Stimulated activated naive CD8-positive, alpha-beta T cell treated with anti-CD3 and anti-CD28 coated beads, Interleukin-15, Interleukin-2, amounts not matched to agents 100 ng/mL and 50 ng/mL, for 24 hours (primary cell): ENCODE results near the gene BROX.
"Not testable (repeated sequence)": the region's sequence is repeated elsewhere in the genome, so short reads cannot be mapped to it uniquely, and the experiment has no call there.

Experiments
- H3K27ac Mint-ChIP-seq: one replicate; pipeline ENCODE4 v1.8.0; 2021; ENCODE audit warnings: mild to moderate bottlenecking, mixed read lengths
- H3K27me3 Mint-ChIP-seq: one replicate; pipeline ENCODE4 v1.8.0; 2021; ENCODE audit warnings: mixed read lengths
- H3K36me3 Mint-ChIP-seq: one replicate; pipeline ENCODE4 v1.8.0; 2021; ENCODE audit warnings: low read depth, mixed read lengths
- H3K4me1 Mint-ChIP-seq: one replicate; pipeline ENCODE4 v1.8.0; 2021; ENCODE audit warnings: low read depth, mixed read lengths
- H3K4me3 Mint-ChIP-seq: one replicate; pipeline ENCODE4 v1.8.0; 2021; ENCODE audit warnings: mild to moderate bottlenecking, mixed read lengths
- H3K9me3 Mint-ChIP-seq: one replicate; pipeline ENCODE4 v1.8.0; 2021; ENCODE audit warnings: mixed read lengths

BROX gene

DNA sequence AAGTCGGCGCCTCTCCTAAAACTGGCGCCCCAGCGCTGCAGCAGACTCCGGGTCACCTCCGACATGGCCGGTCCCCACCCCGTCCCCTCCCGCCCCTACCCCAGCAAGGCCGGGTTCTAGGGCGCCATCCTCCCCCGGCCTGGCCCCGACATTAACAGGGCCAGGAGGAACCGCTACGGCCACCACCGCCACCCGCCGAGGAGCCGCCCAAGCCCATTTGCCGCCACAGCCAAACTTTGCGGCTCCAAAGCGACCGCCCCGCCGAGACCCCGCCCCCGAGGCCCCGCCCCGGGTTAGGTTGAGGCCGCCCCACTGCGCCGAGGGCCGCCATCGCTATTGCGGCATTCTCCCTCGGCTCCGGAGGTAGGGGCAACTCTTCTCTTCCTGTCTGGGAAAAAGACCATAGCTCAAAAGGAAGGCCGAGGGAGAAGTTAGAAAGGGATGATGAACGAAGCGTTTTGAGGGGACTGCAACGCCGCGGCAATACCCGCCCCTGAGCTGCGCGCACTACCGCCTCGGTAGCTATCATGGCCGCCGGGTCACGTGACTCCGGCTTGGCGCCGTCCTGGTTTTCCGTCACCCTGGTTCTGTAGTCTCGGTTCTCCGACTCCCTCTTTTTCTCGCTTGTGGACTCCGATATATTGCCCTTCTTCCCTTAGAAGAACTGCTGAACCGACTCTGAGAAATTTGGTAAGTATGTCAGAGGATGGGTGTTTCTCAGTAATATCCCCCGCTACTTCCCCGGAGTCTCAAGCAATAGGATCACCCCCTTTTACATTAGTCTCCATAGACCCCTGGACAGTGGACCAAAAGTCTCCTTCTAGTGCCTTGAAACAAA, at the start of gene BROX, which contains the start of gene AIDA:
BROX (plus strand) TSS at position 312 of the 838 bp plus-strand sequence. CDS start 3,136 bp downstream, outside the sequence.
AIDA (minus strand) TSS at position 239 of the 838 bp plus-strand sequence; CDS start at position 65, 174 bp downstream.
- Mint-ChIP-seq H3K4me1 (peaks cover 62% of the 10 kb centered on the region), H3K27ac (peak within 1 kb of the TSS; percentile 99), H3K9me3 (no peaks in the 10 kb centered on the region), H3K36me3 (peaks cover 44% of the 10 kb centered on the region), H3K27me3 (no peaks in the 10 kb centered on the region), H3K4me3 (peak within 1 kb of the TSS; percentile 96)

DNA sequence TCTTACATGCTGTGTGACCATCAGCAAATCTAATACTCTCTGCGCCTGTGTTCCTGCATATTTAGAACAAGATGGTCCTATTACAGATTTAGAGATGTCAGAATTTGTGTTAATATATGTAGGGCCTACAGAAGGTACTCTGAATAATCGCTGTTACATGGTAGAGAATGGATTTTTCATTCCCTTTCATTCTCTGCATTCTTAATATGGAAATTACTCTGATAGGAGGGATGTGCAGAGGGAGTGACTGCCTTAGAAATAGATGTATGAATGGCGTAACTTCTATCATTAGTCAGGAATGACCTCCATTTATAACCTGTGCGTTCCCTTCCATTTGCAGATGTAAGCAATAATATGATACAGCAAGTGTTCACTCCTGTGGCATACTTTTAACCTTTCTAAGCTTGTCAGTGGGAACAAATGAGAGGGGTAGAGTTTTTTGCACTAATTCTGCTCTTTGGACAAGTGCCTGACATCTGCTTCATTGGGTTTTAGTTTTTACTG, 48.9 kb upstream of the BROX start:
- no peaks in the 10 kb centered on the region for H3K27me3 Mint-ChIP-seq
- H3K36me3 Mint-ChIP-seq = peaks cover 78% of the 10 kb centered on the region
- H3K27ac Mint-ChIP-seq = no peak overlapping the region
- H3K9me3 Mint-ChIP-seq = no peaks in the 10 kb centered on the region
- no peak overlapping the region for H3K4me3 Mint-ChIP-seq
- H3K4me1 Mint-ChIP-seq = no peaks in the 10 kb centered on the region

DNA sequence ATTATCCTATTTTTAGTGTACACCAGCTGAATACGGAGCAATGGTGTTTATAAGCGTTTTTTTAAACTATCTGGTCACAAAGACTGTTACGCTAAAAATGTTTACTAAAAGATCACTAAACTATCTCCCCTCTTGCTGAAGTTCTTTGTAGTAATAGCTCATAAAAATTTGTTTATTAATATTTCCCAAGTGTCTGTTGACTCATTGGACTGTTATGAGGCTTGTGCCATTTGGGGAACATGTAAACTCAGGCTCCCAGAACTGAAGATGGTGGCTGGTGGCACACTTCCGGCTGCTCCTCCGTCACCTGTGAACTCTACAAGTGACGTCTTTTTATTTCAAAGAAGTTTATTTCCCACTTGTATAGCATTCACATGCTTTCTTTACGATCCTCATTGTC, 46.4 kb upstream of the BROX start:
- no peak overlapping the region for H3K4me3 Mint-ChIP-seq

DNA sequence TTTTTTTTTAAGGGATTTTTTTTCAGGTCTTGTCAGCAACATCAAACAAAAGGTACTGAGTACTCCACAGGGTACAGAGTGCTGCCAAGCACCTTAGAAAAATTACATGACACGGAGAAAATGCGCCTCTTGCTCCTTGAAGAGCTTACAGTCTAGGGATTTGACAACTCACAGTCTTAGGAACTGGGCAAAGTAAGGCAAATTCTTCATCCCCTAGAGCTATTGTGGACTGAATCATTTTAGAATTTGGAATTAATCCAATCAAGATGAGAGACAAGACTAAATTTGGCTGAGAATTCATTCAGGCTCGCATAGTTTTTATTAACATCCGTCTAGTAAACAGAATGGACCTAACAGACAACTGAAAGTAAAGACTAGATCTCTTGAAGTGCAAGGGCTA, 44.2 kb upstream of the BROX start:
- Mint-ChIP-seq H3K36me3 (peaks cover 61% of the 10 kb centered on the region), H3K4me1 (peaks cover 21% of the 10 kb centered on the region)
- H3K27ac Mint-ChIP-seq, H3K4me3 Mint-ChIP-seq, H3K27me3 Mint-ChIP-seq, H3K9me3 Mint-ChIP-seq: not testable (repeated sequence)

More for the DNA sequence above, 46.4 kb upstream of the BROX start:
- Mint-ChIP-seq H3K9me3 (no peaks in the 10 kb centered on the region), H3K4me1 (peaks cover 13% of the 10 kb centered on the region), H3K27ac (peak overlapping the region; percentile 63), H3K27me3 (no peaks in the 10 kb centered on the region), H3K36me3 (peaks cover 61% of the 10 kb centered on the region)

GRCh38 chr1:222669107-222669506, 43.3 kb upstream of the BROX start:
- H3K36me3 Mint-ChIP-seq = peaks cover 59% of the 10 kb centered on the region
- not testable (repeated sequence) for H3K27me3 Mint-ChIP-seq, H3K27ac Mint-ChIP-seq, H3K4me3 Mint-ChIP-seq, H3K9me3 Mint-ChIP-seq
- H3K4me1 Mint-ChIP-seq = peaks cover 21% of the 10 kb centered on the region

DNA sequence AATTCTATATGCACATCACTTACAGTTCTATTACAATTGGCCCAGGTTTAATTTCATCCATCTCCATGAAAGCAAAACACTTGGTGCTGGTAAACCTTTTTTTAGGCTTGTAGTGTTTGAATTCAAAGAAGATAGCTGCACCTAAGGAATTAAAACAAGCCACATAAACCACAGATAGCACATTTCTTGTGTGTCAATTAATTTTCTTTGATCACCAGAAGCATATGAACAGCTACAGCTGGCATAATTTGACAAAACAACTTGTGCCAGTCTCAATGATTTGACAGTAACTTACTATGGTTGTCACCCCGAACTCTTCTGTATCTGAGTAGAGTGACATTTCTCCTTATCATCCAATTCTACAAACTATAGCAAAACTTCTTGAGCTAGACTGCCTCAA, 42.3 kb upstream of the BROX start:
- Mint-ChIP-seq H3K27me3 (no peaks in the 10 kb centered on the region), H3K9me3 (no peaks in the 10 kb centered on the region), H3K27ac (peak overlapping the region; percentile 9), H3K36me3 (peaks cover 56% of the 10 kb centered on the region), H3K4me1 (peaks cover 21% of the 10 kb centered on the region), H3K4me3 (no peak overlapping the region)

DNA sequence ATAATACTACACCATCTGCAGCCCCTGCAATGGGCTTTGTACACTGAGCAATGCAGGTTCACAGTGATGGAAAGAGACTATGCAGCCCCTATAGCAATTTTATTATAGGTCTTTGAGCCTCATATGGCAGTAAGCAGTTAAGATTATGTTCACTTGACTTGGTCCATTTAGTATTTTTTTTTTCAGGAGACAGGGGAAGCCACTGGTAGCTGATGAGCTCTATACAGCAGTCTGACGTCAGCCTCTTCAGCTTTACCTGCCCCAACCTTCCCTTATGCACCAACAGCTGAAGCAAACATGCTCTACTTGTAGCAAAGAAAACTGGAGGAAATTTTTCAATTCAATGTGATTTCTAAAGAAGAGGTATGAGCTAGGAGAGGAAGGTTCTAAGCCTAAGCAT, 32.3 kb upstream of the BROX start:
- no peaks in the 10 kb centered on the region for H3K9me3 Mint-ChIP-seq
- H3K27ac Mint-ChIP-seq = no peak overlapping the region
- H3K36me3 Mint-ChIP-seq = peaks cover 39% of the 10 kb centered on the region
- no peaks in the 10 kb centered on the region for H3K27me3 Mint-ChIP-seq
- H3K4me3 Mint-ChIP-seq = no peak overlapping the region
- H3K4me1 Mint-ChIP-seq = no peaks in the 10 kb centered on the region

- Mint-ChIP-seq H3K36me3 (peaks cover 27% of the 10 kb centered on the region), H3K4me1 (peaks cover 9% of the 10 kb centered on the region), H3K27ac (no peak overlapping the region)
Observed at GRCh38 chr1:222691016-222691415, 21.3 kb upstream of the BROX start.

DNA sequence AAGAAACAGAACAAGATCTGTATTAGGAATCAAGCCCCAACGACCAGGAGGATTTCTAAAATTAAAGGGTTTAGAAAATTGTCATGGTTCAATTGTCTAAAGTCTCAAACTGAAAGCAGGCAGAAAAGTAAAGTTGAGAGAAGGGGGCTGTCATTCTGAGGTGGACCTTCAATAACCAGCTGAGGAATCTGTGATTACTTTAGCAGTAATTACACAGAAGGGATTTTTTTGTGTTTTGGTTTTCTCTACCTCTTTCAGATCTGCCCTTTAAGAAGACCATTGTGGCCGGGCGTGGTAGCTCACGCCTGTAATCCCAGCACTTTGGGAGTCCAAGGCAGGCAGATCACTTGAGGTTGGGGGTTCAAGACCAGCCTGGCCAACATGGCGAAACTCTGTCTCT, 17.4 kb upstream of the BROX start:
- H3K4me1 Mint-ChIP-seq = peaks cover 16% of the 10 kb centered on the region
- H3K36me3 Mint-ChIP-seq = peaks cover 26% of the 10 kb centered on the region
- H3K27me3 Mint-ChIP-seq = no peaks in the 10 kb centered on the region
- no peak overlapping the region for H3K27ac Mint-ChIP-seq
- H3K4me3 Mint-ChIP-seq = no peak overlapping the region
- H3K9me3 Mint-ChIP-seq = no peaks in the 10 kb centered on the region

More at GRCh38 chr1:222691016-222691415, 21.3 kb upstream of the BROX start:
- Mint-ChIP-seq H3K27me3 (no peaks in the 10 kb centered on the region), H3K4me3 (no peak overlapping the region), H3K9me3 (no peaks in the 10 kb centered on the region)

DNA sequence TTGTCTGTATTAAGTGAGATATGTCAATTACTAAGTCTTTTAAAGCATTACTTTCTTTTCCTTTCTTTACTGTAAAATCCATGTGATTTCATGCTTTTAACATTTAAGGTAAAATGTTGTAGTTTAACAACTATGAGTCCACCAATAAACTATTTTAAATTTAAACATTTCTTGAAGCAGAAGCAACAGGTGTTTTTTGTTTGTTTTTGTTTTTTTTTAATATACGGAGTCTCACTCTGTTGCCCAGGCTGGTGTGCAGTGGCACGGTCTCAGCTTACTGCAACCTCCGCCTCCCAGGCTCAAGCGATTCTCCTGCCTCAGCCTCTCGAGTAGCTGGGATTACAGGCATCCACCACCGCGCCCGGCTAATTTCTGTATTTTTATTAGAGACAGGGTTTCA, 15.6 kb upstream of the BROX start:
- Mint-ChIP-seq H3K27ac (no peak overlapping the region), H3K27me3 (no peaks in the 10 kb centered on the region), H3K4me3 (no peak overlapping the region), H3K9me3 (no peaks in the 10 kb centered on the region), H3K36me3 (peaks cover 25% of the 10 kb centered on the region), H3K4me1 (peaks cover 16% of the 10 kb centered on the region)

DNA sequence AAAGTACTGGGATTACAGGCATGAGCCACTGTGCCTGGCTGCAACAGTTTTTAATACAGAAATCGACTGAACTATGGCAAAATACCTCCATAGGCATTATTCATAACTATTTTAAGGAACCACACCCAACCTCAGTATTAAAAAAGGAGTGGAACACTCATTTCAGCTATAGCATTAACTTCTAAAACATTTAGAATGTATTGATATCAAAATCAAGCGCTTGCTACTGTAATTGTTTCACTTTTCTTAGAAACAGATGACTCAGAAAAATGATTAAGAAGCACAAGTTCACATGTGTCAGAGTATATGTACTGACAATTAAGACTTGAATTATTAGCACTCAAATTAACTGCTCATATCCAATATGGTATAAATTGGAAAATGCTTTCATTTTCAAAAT, 15.2 kb upstream of the BROX start:
- Mint-ChIP-seq H3K4me3 (no peak overlapping the region), H3K36me3 (peaks cover 26% of the 10 kb centered on the region), H3K9me3 (no peaks in the 10 kb centered on the region), H3K27ac (no peak overlapping the region), H3K27me3 (no peaks in the 10 kb centered on the region), H3K4me1 (peaks cover 16% of the 10 kb centered on the region)

- H3K27me3 Mint-ChIP-seq = no peaks in the 10 kb centered on the region
- no peaks in the 10 kb centered on the region for H3K9me3 Mint-ChIP-seq
- H3K27ac Mint-ChIP-seq = no peak overlapping the region
- H3K4me1 Mint-ChIP-seq = peaks cover 16% of the 10 kb centered on the region
- H3K36me3 Mint-ChIP-seq = peaks cover 26% of the 10 kb centered on the region
- no peak overlapping the region for H3K4me3 Mint-ChIP-seq
Observed at GRCh38 chr1:222697826-222698225, 14.5 kb upstream of the BROX start.

DNA sequence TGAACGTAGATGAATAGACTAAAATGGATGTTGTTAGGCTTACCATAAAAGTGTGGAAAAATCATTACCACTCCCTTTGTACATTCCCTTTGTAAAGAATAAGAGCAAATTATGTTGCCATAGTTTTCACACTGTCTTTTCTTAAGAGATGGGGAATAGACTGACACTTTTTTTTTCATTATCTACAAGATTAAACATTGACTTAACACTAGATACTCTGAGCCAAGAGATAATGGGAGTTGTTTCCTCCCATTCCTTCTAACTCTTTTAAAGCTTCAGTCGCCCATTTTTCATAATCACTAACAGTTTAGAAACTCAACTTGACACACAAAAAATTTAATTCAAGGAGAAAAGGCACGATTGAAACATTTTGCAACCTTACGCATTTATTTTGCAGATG, 10.2 kb upstream of the BROX start:
- H3K4me1 Mint-ChIP-seq = peaks cover 37% of the 10 kb centered on the region
- peak overlapping the region; percentile 4 for H3K27ac Mint-ChIP-seq
- peaks cover 54% of the 10 kb centered on the region for H3K36me3 Mint-ChIP-seq
- peaks cover 3% of the 10 kb centered on the region for H3K9me3 Mint-ChIP-seq
- no peaks in the 10 kb centered on the region for H3K27me3 Mint-ChIP-seq
- no peak overlapping the region for H3K4me3 Mint-ChIP-seq

- Mint-ChIP-seq H3K27ac (no peak overlapping the region), H3K36me3 (peaks cover 57% of the 10 kb centered on the region)
Observed at GRCh38 chr1:222704260-222704659, 8.1 kb upstream of the BROX start.

DNA sequence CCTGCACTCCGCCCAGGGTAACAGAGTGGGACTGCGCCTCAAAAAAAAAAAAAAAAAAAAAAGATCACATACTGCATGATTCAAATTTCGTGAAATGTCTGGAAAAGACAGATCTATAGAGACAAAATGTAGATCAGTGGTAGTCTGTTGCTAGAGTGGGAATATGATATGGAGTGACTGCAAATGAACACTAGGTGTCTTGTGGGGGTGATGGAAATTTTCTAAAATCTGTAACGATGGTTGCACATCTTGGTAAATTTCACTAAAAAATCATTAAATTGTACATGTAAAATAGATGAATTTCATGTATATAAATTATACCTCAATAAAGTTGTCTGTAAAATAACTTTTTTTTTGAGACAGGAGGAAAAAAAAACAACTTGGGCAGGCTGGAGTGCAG, 5.5 kb upstream of the BROX start:
- no peak overlapping the region for H3K4me3 Mint-ChIP-seq
- peaks cover 65% of the 10 kb centered on the region for H3K36me3 Mint-ChIP-seq
- peaks cover 3% of the 10 kb centered on the region for H3K9me3 Mint-ChIP-seq
- peaks cover 68% of the 10 kb centered on the region for H3K4me1 Mint-ChIP-seq
- H3K27me3 Mint-ChIP-seq = no peaks in the 10 kb centered on the region
- H3K27ac Mint-ChIP-seq = peak overlapping the region; percentile 40

More at GRCh38 chr1:222704260-222704659, 8.1 kb upstream of the BROX start:
- no peaks in the 10 kb centered on the region for H3K27me3 Mint-ChIP-seq
- peaks cover 3% of the 10 kb centered on the region for H3K9me3 Mint-ChIP-seq
- H3K4me1 Mint-ChIP-seq = peaks cover 46% of the 10 kb centered on the region
- no peak overlapping the region for H3K4me3 Mint-ChIP-seq
